Panc1 (cell line): ENCODE results near the gene DCHS1. TPM values are rescaled to one million over a fixed set of nuclear protein-coding genes. Genes with fewer than 3 reads are reported as not detected.
"Not testable (repeated sequence)": the region's sequence is repeated elsewhere in the genome, so short reads cannot be mapped to it uniquely, and the experiment has no call there.

ENCODE experiments used
- ATAC-seq: fragments of 200-7000 bp; cut with Tn5 transposase; 2 replicates; pipeline ENCODE4 v1.9.1; 2020; ENCODE audit warnings: mild to moderate bottlenecking, moderate library complexity
- BruUV-seq: library from RNA; stranded (reverse); fragments of 400-500 nt; replicated peaks from 2 replicates; lab custom pipeline; 2021; lab: Mats Ljungman, UMichigan
- CTCF ChIA-PET: fragments of 300-600 bp; sonication (Branson Sonifier 250); formaldehyde crosslinking; loops from one replicate; lab custom pipeline; 2022; ENCODE audit warnings: antibody characterized with exemption; lab: Charles Lee
- POLR2A ChIA-PET: fragments of 300-600 bp; sonication (Branson Sonifier 250); formaldehyde crosslinking; loops from one replicate; lab custom pipeline; 2022; ENCODE audit warnings: antibody characterized with exemption; lab: Charles Lee
- DNase-seq: peaks from one replicate; pipeline ENCODE4 v3.0.0-alpha.2; 2010; ENCODE audit warnings: low read depth, low spot score
- H3K27ac ChIP-seq: 2 replicates; pipeline ENCODE4 v1.5.1; 2011; ENCODE audit warnings: mild to moderate bottlenecking, low read length, inconsistent platforms
- H3K27me3 ChIP-seq: fragments of 200-500 bp; sonication (Bioruptor generic); 2 replicates; pipeline ENCODE4 v1.6.0; 2014; ENCODE audit warnings: low read length, inconsistent platforms; ENCODE audit not compliant: control insufficient read depth, insufficient read depth
- H3K36me3 ChIP-seq: fragments of 200-500 bp; sonication (Bioruptor generic); 2 replicates; pipeline ENCODE4 v1.5.1; 2014; ENCODE audit warnings: inconsistent platforms, mild to moderate bottlenecking, low read length, moderate library complexity; ENCODE audit not compliant: control insufficient read depth, insufficient read depth
- H3K4me1 ChIP-seq: 2 replicates; pipeline ENCODE4 v1.5.1; 2011; ENCODE audit warnings: inconsistent platforms, mild to moderate bottlenecking, low read length, moderate library complexity; ENCODE audit not compliant: control insufficient read depth, insufficient read depth
- H3K4me3 ChIP-seq, 2 experiments: 2 replicates each; pipeline ENCODE4 v1.5.1; 2011 to 2012; ENCODE audit warnings: low read depth in 2 of 2, low read length in 2 of 2, mild to moderate bottlenecking in 2 of 2, inconsistent platforms in 1 of 2, moderate library complexity in 1 of 2
- H3K9me3 ChIP-seq: fragments of 200-500 bp; sonication (Bioruptor generic); 2 replicates; pipeline ENCODE4 v1.5.1; 2014; ENCODE audit warnings: low read depth, mild to moderate bottlenecking, inconsistent platforms, low read length, moderate library complexity; ENCODE audit not compliant: control insufficient read depth, insufficient read depth
- CTCF ChIP-seq: fragments of 450-650 bp; IDR thresholded peaks from 2 replicates; pipeline ENCODE4 v1.5.1; 2017; ENCODE audit warnings: mild to moderate bottlenecking
- POLR2AphosphoS5 ChIP-seq: IDR thresholded peaks from 2 replicates; pipeline ENCODE4 v1.6.1; 2012; ENCODE audit warnings: mild to moderate bottlenecking, low read depth, low read length, moderate library complexity
- REST ChIP-seq, 2 experiments: IDR thresholded peaks; 2 replicates each; pipeline ENCODE4 v1.6.1; 2011 to 2012; ENCODE audit warnings: low read depth in 2 of 2, control low read depth in 1 of 2, low read length in 1 of 2, mild to moderate bottlenecking in 1 of 2, moderate library complexity in 1 of 2; ENCODE audit not compliant: insufficient read depth in 1 of 2
- SIN3A ChIP-seq: IDR thresholded peaks from 2 replicates; pipeline ENCODE4 v1.6.1; 2012; ENCODE audit warnings: low read depth, mild to moderate bottlenecking, low read length, moderate library complexity, borderline replicate concordance; ENCODE audit not compliant: insufficient read depth
- TCF7L2 ChIP-seq: IDR thresholded peaks from 2 replicates; pipeline ENCODE4 v1.6.1; 2011; ENCODE audit warnings: mild to moderate bottlenecking, low read depth, low read length, inconsistent platforms
- in situ Hi-C: cut with HindIII; loops from 2 replicates; pipeline ENCODE4 v1.10.0; 2016; ENCODE audit warnings: low sequenced_read_pairs, low pct_unique_long_range_greater_than_20kb
- intact Hi-C: fragments of 100-400 bp; cut with micrococcal nuclease; formaldehyde crosslinking; loops from one replicate; pipeline ENCODE4 v1.10.0; 2022; ENCODE audit not compliant: unreplicated experiment
- total RNA-seq: library from RNA; stranded (reverse); gene quantifications from one replicate; pipeline ENCODE4 v1.2.1, GENCODE V29; 2021; ENCODE audit not compliant: unreplicated experiment

DCHS1 gene
- total RNA-seq, 1 experiment from 2014 or later = 2.2 TPM

GRCh38 chr11:6703247-6704063 lies 47.8 kb upstream of the DCHS1 start:
- ChIA-PET CTCF (interaction anchor here (0.5 to 1.2 kb wide), 3 partner anchors 15 to 178 kb away, joined by 3 to 5 read pairs (median 4); no protein-coding TSS in a partner anchor), POLR2A (no interaction called here)
- ATAC-seq (peak; percentile 96), DNase-seq (no peak)
- no peak overlapping the region for H3K27ac ChIP-seq
- no peak overlapping the region for H3K4me3 ChIP-seq
- peaks cover 8% of the 10 kb centered on the region; the same call in 1 of the 2 replicates for H3K27me3 ChIP-seq
- H3K4me1 ChIP-seq = no peaks in the 10 kb centered on the region
- no peaks in the 10 kb centered on the region for H3K9me3 ChIP-seq
- intact Hi-C loops = loop anchor here (1.0 kb wide), 1 partner anchor 54 kb away; no protein-coding TSS in a partner anchor
- in situ Hi-C loops = no loop called here
- no peaks in the 10 kb centered on the region for H3K36me3 ChIP-seq
- BruUV-seq = no TSS peak
- peak; percentile 91 for TF ChIP-seq CTCF
- no peak for TF ChIP-seq POLR2AphosphoS5
- no peak for TF ChIP-seq TCF7L2
- TF ChIP-seq SIN3A = no peak
- TF ChIP-seq REST (IDR thresholded peaks at IDR 0.05; ENCODE audit: insufficient read depth in 1 of 2, low read depth in 2 of 2, low read length in 1 of 2) = no peak

- H3K27me3 ChIP-seq, intact Hi-C loops, DNase-seq, H3K4me1 ChIP-seq, BruUV-seq, in situ Hi-C loops, H3K9me3 ChIP-seq, H3K36me3 ChIP-seq, H3K4me3 ChIP-seq, CTCF ChIA-PET, H3K27ac ChIP-seq, ATAC-seq: not testable (repeated sequence)
- POLR2A ChIA-PET = interaction anchor here (0.6 kb wide), 1 partner anchor 158 kb away, joined by 4 read pairs; no protein-coding TSS in a partner anchor
Observed at GRCh38 chr11:6701955-6702354, 46.3 kb upstream of the DCHS1 start.

- ATAC-seq (no peak), DNase-seq (no peak)
- H3K4me3 ChIP-seq = no peak overlapping the region
- H3K27ac ChIP-seq = no peak overlapping the region
- TF ChIP-seq REST (IDR thresholded peaks at IDR 0.05; ENCODE audit: insufficient read depth in 1 of 2, low read depth in 2 of 2, low read length in 1 of 2) (no peak), CTCF (no peak), POLR2AphosphoS5 (no peak), TCF7L2 (no peak), SIN3A (no peak)
- intact Hi-C loops = no loop called here
- H3K4me1 ChIP-seq = no peaks in the 10 kb centered on the region
- H3K9me3 ChIP-seq = no peaks in the 10 kb centered on the region
- H3K36me3 ChIP-seq = no peaks in the 10 kb centered on the region
- in situ Hi-C loops = no loop called here
- ChIA-PET POLR2A (no interaction called here), CTCF (interaction anchor here (1.0 kb wide), 1 partner anchor 164 kb away, joined by 3 read pairs; no protein-coding TSS in a partner anchor)
- BruUV-seq = no TSS peak
- peaks cover 11% of the 10 kb centered on the region; the same call in 1 of the 2 replicates for H3K27me3 ChIP-seq
Observed at GRCh38 chr11:6695377-6695776, 39.8 kb upstream of the DCHS1 start.
